ENCODE data around the gene PSMB9. TPM values are rescaled to one million over a fixed set of nuclear protein-coding genes. Genes with fewer than 3 reads are reported as not detected.

Gene PSMB9
- total and polyA plus RNA-seq, 2 donors (not counting 1 experiment from before 2014, with no cell fraction given), result 181 to 242 TPM

- no peaks in the 10 kb centered on the region for H3K79me2 ChIP-seq (ENCODE audit: control insufficient read depth, insufficient read depth, low read length)
- ChIA-PET CTCF (interaction anchor here (0.5 to 9.6 kb wide), 71 partner anchors 9 to 774 kb away, joined by 3 to 249 read pairs (median 5); partner anchors contain the start of genes BRD2, HLA-DMA, HLA-DMB and HLA-DOB), POLR2A (interaction anchor here (0.6 to 2.8 kb wide), 11 partner anchors 10 to 176 kb away, joined by 3 to 37 read pairs (median 5); partner anchors contain the start of genes PSMB8, PSMB9, TAP1 and TAP2)
- peak overlapping the region; percentile 14 for H3K9ac ChIP-seq (ENCODE audit: low read length)
- Mint-ChIP-seq H3K4me1 (peaks cover 33% of the 10 kb centered on the region), H3K27ac (peak overlapping the region; percentile 89), H3K9me3 (ENCODE audit: insufficient read depth) (no peaks in the 10 kb centered on the region), H3K4me3 (peak overlapping the region; percentile 68), H3K27me3 (no peaks in the 10 kb centered on the region)
- H3K36me3 ChIP-seq (replicated peaks in 1 of 2; ENCODE audit: control extremely low read depth in 1 of 2, control insufficient read depth in 1 of 2, extremely low read depth in 1 of 2, insufficient read depth in 2 of 2, low read length in 1 of 2), result peaks cover 0 to 2% of the 10 kb centered on the region in 2 experiments
- H3K4me3 ChIP-seq (ENCODE audit: control extremely low read depth in 1 of 5, extremely low read depth in 1 of 5, insufficient read depth in 1 of 5, low read depth in 2 of 5, low read length in 4 of 5), result peak overlapping the region in 1 of 5 experiments; percentile 29
- H3K27ac ChIP-seq (ENCODE audit: low read length in 2 of 2), result peak overlapping the region; percentile 31 to 74
- TF ChIP-seq CTCF (IDR thresholded peaks at IDR 0.05) (no peak), EZH2 (IDR thresholded peaks at IDR 0.05; ENCODE audit: borderline replicate concordance, insufficient read depth, low read depth, low read length, poor library complexity, severe bottlenecking) (no peak)
- DNase-seq (no peak), ATAC-seq (ENCODE audit: low read depth) (peak; percentile 6)
- 39% methylated on average over 3 of the region's 8 CpGs for WGBS (ENCODE audit: insufficient coverage)
- intact Hi-C loops (cut with micrococcal nuclease), result loop anchor here (1.0 to 5.0 kb wide), 7 partner anchors 13 to 452 kb away; partner anchors contain the start of genes HLA-DOB, PSMB9 and TAP2
- H3K4me1 ChIP-seq (ENCODE audit: control insufficient read depth in 2 of 2, insufficient read depth in 2 of 2, low read length in 2 of 2), result peaks cover 27 to 28% of the 10 kb centered on the region in 2 donors
- H2AFZ ChIP-seq (ENCODE audit: insufficient read depth, low read depth, low read length, poor library complexity, severe bottlenecking), result peak overlapping the region; percentile 57
- peak overlapping the region; percentile 63 for H3K4me2 ChIP-seq (replicated peaks; ENCODE audit: low read depth, low read length, poor library complexity, severe bottlenecking)
- H3K27me3 ChIP-seq (replicated peaks in 1 of 4; ENCODE audit: control extremely low read depth in 1 of 4, control insufficient read depth in 3 of 4, insufficient read depth in 4 of 4, low read length in 3 of 4), result no peaks in the 10 kb centered on the region
- H3K9me3 ChIP-seq (ENCODE audit: control extremely low read depth in 1 of 3, control insufficient read depth in 2 of 3, insufficient read depth in 1 of 3, low read length in 2 of 3), result peaks cover 0 to 4% (median 0%) of the 10 kb centered on the region in 3 donors
- H4K20me1 ChIP-seq (ENCODE audit: control insufficient read depth, insufficient read depth, low read length, poor library complexity, severe bottlenecking), result no peaks in the 10 kb centered on the region
Measured at GRCh38 chr6:32867554-32868256, 13.7 kb downstream of the PSMB9 start.
